Activated CD8-positive, alpha-beta T cell treated with anti-CD3 and anti-CD28 coated beads, Interleukin-2, amount 10 ng/mL, durations not matched to agents 7 days and 5 days (primary cell): ENCODE results near the gene INPP5J. TPM values are rescaled to one million over a fixed set of nuclear protein-coding genes. Genes with fewer than 3 reads are reported as not detected.
A peak's percentile ranks its signal among the peaks of the same experiment; 100 is the strongest.

Experiments
- ATAC-seq: fragments of 150-1000 bp; cut with Tn5 transposase; one replicate; pipeline ENCODE4 v1.10.0; 2021; ENCODE audit warnings: moderate library complexity
- CTCF ChIA-PET: fragments of 350-600 bp; sonication (Branson Sonifier 250); formaldehyde crosslinking; loops from one replicate; lab custom pipeline; 2021; ENCODE audit warnings: antibody characterized with exemption; lab: Charles Lee
- POLR2A ChIA-PET: fragments of 350-600 bp; sonication (Branson Sonifier 250); formaldehyde crosslinking; loops from one replicate; lab custom pipeline; 2021; ENCODE audit warnings: antibody characterized with exemption; lab: Charles Lee
- DNase-seq: peaks from one replicate; pipeline ENCODE4 v3.0.0-alpha.2; 2020
- H3K27ac Mint-ChIP-seq: one replicate; pipeline ENCODE4 v1.8.0; 2021; ENCODE audit warnings: mild to moderate bottlenecking, mixed read lengths
- H3K27me3 Mint-ChIP-seq: one replicate; pipeline ENCODE4 v1.8.0; 2021; ENCODE audit warnings: low read depth, mixed read lengths
- H3K36me3 Mint-ChIP-seq: one replicate; pipeline ENCODE4 v1.8.0; 2021; ENCODE audit warnings: low read depth, mixed read lengths
- H3K4me1 Mint-ChIP-seq: one replicate; pipeline ENCODE4 v1.8.0; 2021; ENCODE audit warnings: low read depth, mixed read lengths
- H3K4me3 Mint-ChIP-seq: one replicate; pipeline ENCODE4 v1.8.0; 2021; ENCODE audit warnings: mild to moderate bottlenecking, mixed read lengths
- H3K9me3 Mint-ChIP-seq: one replicate; pipeline ENCODE4 v1.8.0; 2022; ENCODE audit warnings: mixed read lengths; ENCODE audit not compliant: insufficient read depth
- total RNA-seq, 2 experiments: library from RNA; stranded (reverse); gene quantifications; one replicate each; pipeline ENCODE4 v1.2.3, GENCODE V29; 2021

INPP5J gene
- total RNA-seq, 2 experiments from 2014 or later = not detected

GRCh38 chr22:31088233-31088986 lies 34.4 kb upstream of the INPP5J start:
- Mint-ChIP-seq H3K27me3 (no peaks in the 10 kb centered on the region), H3K27ac (no peak overlapping the region), H3K36me3 (peaks cover 18% of the 10 kb centered on the region), H3K9me3 (no peaks in the 10 kb centered on the region), H3K4me3 (no peak overlapping the region), H3K4me1 (peaks cover 12% of the 10 kb centered on the region)
- DNase-seq (no peak), ATAC-seq (no peak)
- ChIA-PET POLR2A (interaction anchor here (0.6 kb wide), 1 partner anchor 359 kb away, joined by 3 read pairs; no protein-coding TSS in a partner anchor), CTCF (interaction anchor here (1.0 to 1.9 kb wide), 2 partner anchors 19 to 40 kb away, joined by 3 to 4 read pairs; partner anchors contain the start of gene SELENOM)

- DNase-seq = peak; percentile 43
- Mint-ChIP-seq H3K27ac (peak overlapping the region; percentile 2), H3K27me3 (no peaks in the 10 kb centered on the region), H3K9me3 (no peaks in the 10 kb centered on the region), H3K36me3 (peaks cover 11% of the 10 kb centered on the region), H3K4me1 (peaks cover 2% of the 10 kb centered on the region), H3K4me3 (no peak overlapping the region)
- ChIA-PET POLR2A (no interaction called here), CTCF (interaction anchor here (1.0 to 1.9 kb wide), 2 partner anchors 18 to 39 kb away, joined by 3 to 4 read pairs; partner anchors contain the start of gene SELENOM)
- no peak for ATAC-seq
Measured at GRCh38 chr22:31089160-31090100, 33.3 kb upstream of the INPP5J start.

GRCh38 chr22:31090217-31091085 lies 32.3 kb upstream of the INPP5J start:
- Mint-ChIP-seq H3K27me3 (no peaks in the 10 kb centered on the region), H3K36me3 (peaks cover 11% of the 10 kb centered on the region), H3K4me1 (no peaks in the 10 kb centered on the region), H3K9me3 (no peaks in the 10 kb centered on the region), H3K4me3 (no peak overlapping the region), H3K27ac (no peak overlapping the region)
- CTCF ChIA-PET = interaction anchor here (1.9 kb wide), 1 partner anchor 17 kb away, joined by 4 read pairs; the partner anchor contains the start of gene SELENOM
- POLR2A ChIA-PET = no interaction called here
- ATAC-seq = no peak
- no peak for DNase-seq

GRCh38 chr22:31091106-31091975 lies 31.4 kb upstream of the INPP5J start:
- H3K4me3 Mint-ChIP-seq = no peak overlapping the region
- no peaks in the 10 kb centered on the region for H3K4me1 Mint-ChIP-seq
- ATAC-seq (no peak), DNase-seq (no peak)
- H3K27me3 Mint-ChIP-seq = no peaks in the 10 kb centered on the region
- ChIA-PET POLR2A (no interaction called here), CTCF (interaction anchor here (1.0 to 2.7 kb wide), 2 partner anchors 9 to 181 kb away, joined by 3 to 9 read pairs; no protein-coding TSS in a partner anchor)
- H3K36me3 Mint-ChIP-seq = peaks cover 17% of the 10 kb centered on the region
- no peaks in the 10 kb centered on the region for H3K9me3 Mint-ChIP-seq
- no peak overlapping the region for H3K27ac Mint-ChIP-seq

GRCh38 chr22:31092161-31092560 lies 30.6 kb upstream of the INPP5J start:
- no peak for ATAC-seq
- Mint-ChIP-seq H3K27ac (no peak overlapping the region), H3K9me3 (no peaks in the 10 kb centered on the region), H3K4me3 (no peak overlapping the region), H3K4me1 (no peaks in the 10 kb centered on the region), H3K36me3 (peaks cover 17% of the 10 kb centered on the region), H3K27me3 (no peaks in the 10 kb centered on the region)
- ChIA-PET CTCF (interaction anchor here (1.0 to 2.7 kb wide), 3 partner anchors 10 to 180 kb away, joined by 3 to 9 read pairs (median 7); partner anchors contain the start of gene SELENOM), POLR2A (interaction anchor here (1.8 kb wide), 1 partner anchor 10 kb away, joined by 5 read pairs; no protein-coding TSS in a partner anchor)
- no peak for DNase-seq

- H3K36me3 Mint-ChIP-seq = peaks cover 17% of the 10 kb centered on the region
- no peaks in the 10 kb centered on the region for H3K27me3 Mint-ChIP-seq
- H3K9me3 Mint-ChIP-seq = no peaks in the 10 kb centered on the region
- H3K27ac Mint-ChIP-seq = no peak overlapping the region
- H3K4me1 Mint-ChIP-seq = no peaks in the 10 kb centered on the region
- H3K4me3 Mint-ChIP-seq = no peak overlapping the region
- CTCF ChIA-PET = interaction anchor here (1.6 to 2.7 kb wide), 4 partner anchors 8 to 173 kb away, joined by 3 to 10 read pairs (median 8); partner anchors contain the start of gene SELENOM
- POLR2A ChIA-PET = interaction anchor here (1.0 to 1.8 kb wide), 2 partner anchors 8 to 11 kb away, joined by 3 to 5 read pairs; no protein-coding TSS in a partner anchor
- ATAC-seq (no peak), DNase-seq (no peak)
Measured at GRCh38 chr22:31093086-31093850, 29.5 kb upstream of the INPP5J start.

- no peak for ATAC-seq
- Mint-ChIP-seq H3K9me3 (no peaks in the 10 kb centered on the region), H3K4me3 (no peak overlapping the region), H3K36me3 (peaks cover 17% of the 10 kb centered on the region), H3K27ac (no peak overlapping the region), H3K4me1 (no peaks in the 10 kb centered on the region), H3K27me3 (no peaks in the 10 kb centered on the region)
- POLR2A ChIA-PET = interaction anchor here (1.0 kb wide), 1 partner anchor 9 kb away, joined by 3 read pairs; no protein-coding TSS in a partner anchor
- CTCF ChIA-PET = interaction anchor here (0.8 to 2.7 kb wide), 4 partner anchors 9 to 174 kb away, joined by 3 to 10 read pairs (median 6); no protein-coding TSS in a partner anchor
- no peak for DNase-seq
Measured at GRCh38 chr22:31094021-31094551, 28.7 kb upstream of the INPP5J start.

- no peak overlapping the region for H3K4me3 Mint-ChIP-seq
- H3K27ac Mint-ChIP-seq = no peak overlapping the region
- peaks cover 17% of the 10 kb centered on the region for H3K36me3 Mint-ChIP-seq
- ChIA-PET POLR2A (no interaction called here), CTCF (interaction anchor here (0.8 to 1.8 kb wide), 4 partner anchors 10 to 174 kb away, joined by 3 to 10 read pairs (median 3); no protein-coding TSS in a partner anchor)
- H3K4me1 Mint-ChIP-seq = no peaks in the 10 kb centered on the region
- no peak for DNase-seq
- no peaks in the 10 kb centered on the region for H3K9me3 Mint-ChIP-seq
- no peak for ATAC-seq
- H3K27me3 Mint-ChIP-seq = no peaks in the 10 kb centered on the region
Measured at GRCh38 chr22:31094741-31095140, 28.0 kb upstream of the INPP5J start.

- ChIA-PET CTCF (interaction anchor here (0.8 to 1.2 kb wide), 4 partner anchors 9 to 53 kb away, joined by 3 to 4 read pairs (median 4); no protein-coding TSS in a partner anchor), POLR2A (interaction anchor here (0.6 to 1.3 kb wide), 2 partner anchors 11 to 127 kb away, joined by 3 to 4 read pairs; partner anchors contain the start of genes MORC2 and TUG1)
- no peak overlapping the region for H3K27ac Mint-ChIP-seq
Measured at GRCh38 chr22:31095637-31096249, 27.0 kb upstream of the INPP5J start.

More at GRCh38 chr22:31095637-31096249, 27.0 kb upstream of the INPP5J start:
- Mint-ChIP-seq H3K4me1 (no peaks in the 10 kb centered on the region), H3K4me3 (no peak overlapping the region), H3K27me3 (no peaks in the 10 kb centered on the region), H3K9me3 (no peaks in the 10 kb centered on the region), H3K36me3 (peaks cover 16% of the 10 kb centered on the region)
- DNase-seq (no peak), ATAC-seq (no peak)
